HL-60 (cell line): ENCODE data around the gene KRTAP20-3.

ENCODE experiments used
- DNase-seq, 2 experiments: peaks; one replicate each; pipeline ENCODE4 v3.0.0-alpha.2; 2010 to 2020; ENCODE audit warnings: low read depth in 1 of 2, low spot score in 1 of 2
- H3K27ac ChIP-seq: fragments of 250-450 bp; sonication (Bioruptor Pico); replicated peaks from 2 replicates; pipeline ENCODE4 v1.5.1; 2020; ENCODE audit warnings: mild to moderate bottlenecking, moderate library complexity
- H3K27me3 ChIP-seq: fragments of 250-450 bp; sonication (Bioruptor Pico); 2 replicates; pipeline ENCODE4 v1.5.1; 2021; ENCODE audit warnings: mild to moderate bottlenecking, moderate library complexity; ENCODE audit not compliant: insufficient read depth, poor library complexity, severe bottlenecking
- H3K4me3 ChIP-seq: replicated peaks from 2 replicates; pipeline ENCODE4 v1.5.1; 2011; ENCODE audit warnings: mild to moderate bottlenecking, control low read depth, low read length; ENCODE audit not compliant: insufficient read depth
- GABPA ChIP-seq: IDR thresholded peaks from 2 replicates; pipeline ENCODE4 v1.6.1; 2012; ENCODE audit warnings: low read depth
- POLR2AphosphoS5 ChIP-seq: IDR thresholded peaks from 2 replicates; pipeline ENCODE4 v1.6.1; 2012; ENCODE audit warnings: low read depth
- REST ChIP-seq: IDR thresholded peaks from 2 replicates; pipeline ENCODE4 v1.6.1; 2012; ENCODE audit warnings: low read depth; ENCODE audit not compliant: insufficient replicate concordance
- SPI1 ChIP-seq: IDR thresholded peaks from 2 replicates; pipeline ENCODE4 v1.6.1; 2012; ENCODE audit warnings: low read depth, mild to moderate bottlenecking, borderline replicate concordance
- TF ChIP-seq, protein P1 (sequence below): IDR thresholded peaks from one replicate; pipeline ENCODE4 v1.5.1; 2011; ENCODE audit warnings: low read length, control low read depth, inconsistent platforms; ENCODE audit not compliant: insufficient read depth

The KRTAP20-3 gene

DNA sequence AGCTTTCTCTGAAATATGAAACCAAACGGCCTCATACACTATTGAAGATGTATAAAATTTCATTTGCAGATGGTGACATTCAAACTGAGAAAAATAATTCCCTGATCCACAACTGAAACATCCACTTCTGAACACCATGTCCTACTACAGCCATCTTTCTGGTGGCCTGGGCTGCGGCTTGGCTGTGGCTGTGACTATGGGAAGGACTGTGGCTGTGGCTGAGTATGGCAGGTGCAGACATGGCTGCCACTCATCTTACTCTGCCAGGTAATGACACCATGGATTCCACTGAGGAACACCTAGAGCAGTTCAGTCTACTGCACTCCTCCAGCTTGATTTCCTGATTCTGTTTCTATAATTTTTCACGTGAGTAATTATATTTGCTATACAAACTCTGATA, 22.1 kb upstream of the KRTAP20-3 start, which contains the start of gene KRTAP20-4:
Gene KRTAP20-4, plus strand, starts transcription at position 106 of the 400 bp plus-strand sequence.
- TF ChIP-seq SPI1 (no peak), GABPA (no peak), POLR2AphosphoS5 (no peak), REST (no peak)
- TF ChIP-seq, protein P1, sequence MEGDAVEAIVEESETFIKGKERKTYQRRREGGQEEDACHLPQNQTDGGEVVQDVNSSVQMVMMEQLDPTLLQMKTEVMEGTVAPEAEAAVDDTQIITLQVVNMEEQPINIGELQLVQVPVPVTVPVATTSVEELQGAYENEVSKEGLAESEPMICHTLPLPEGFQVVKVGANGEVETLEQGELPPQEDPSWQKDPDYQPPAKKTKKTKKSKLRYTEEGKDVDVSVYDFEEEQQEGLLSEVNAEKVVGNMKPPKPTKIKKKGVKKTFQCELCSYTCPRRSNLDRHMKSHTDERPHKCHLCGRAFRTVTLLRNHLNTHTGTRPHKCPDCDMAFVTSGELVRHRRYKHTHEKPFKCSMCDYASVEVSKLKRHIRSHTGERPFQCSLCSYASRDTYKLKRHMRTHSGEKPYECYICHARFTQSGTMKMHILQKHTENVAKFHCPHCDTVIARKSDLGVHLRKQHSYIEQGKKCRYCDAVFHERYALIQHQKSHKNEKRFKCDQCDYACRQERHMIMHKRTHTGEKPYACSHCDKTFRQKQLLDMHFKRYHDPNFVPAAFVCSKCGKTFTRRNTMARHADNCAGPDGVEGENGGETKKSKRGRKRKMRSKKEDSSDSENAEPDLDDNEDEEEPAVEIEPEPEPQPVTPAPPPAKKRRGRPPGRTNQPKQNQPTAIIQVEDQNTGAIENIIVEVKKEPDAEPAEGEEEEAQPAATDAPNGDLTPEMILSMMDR, result no peak
- Histone ChIP-seq H3K4me3 (no peak within 1 kb of the TSS), H3K27me3 (no peaks in the 10 kb centered on the region), H3K27ac (no peak within 1 kb of the TSS)
- no peak for DNase-seq

- TF ChIP-seq, protein P1, result no peak
- no peak for TF ChIP-seq SPI1
- TF ChIP-seq REST, result no peak
- no peak for TF ChIP-seq POLR2AphosphoS5
- no peak for TF ChIP-seq GABPA
- Histone ChIP-seq H3K4me3 (no peak overlapping the region), H3K27ac (no peak overlapping the region), H3K27me3 (no peaks in the 10 kb centered on the region)
- no peak for DNase-seq
Measured at GRCh38 chr21:30623362-30623761, 19.3 kb upstream of the KRTAP20-3 start.

DNA sequence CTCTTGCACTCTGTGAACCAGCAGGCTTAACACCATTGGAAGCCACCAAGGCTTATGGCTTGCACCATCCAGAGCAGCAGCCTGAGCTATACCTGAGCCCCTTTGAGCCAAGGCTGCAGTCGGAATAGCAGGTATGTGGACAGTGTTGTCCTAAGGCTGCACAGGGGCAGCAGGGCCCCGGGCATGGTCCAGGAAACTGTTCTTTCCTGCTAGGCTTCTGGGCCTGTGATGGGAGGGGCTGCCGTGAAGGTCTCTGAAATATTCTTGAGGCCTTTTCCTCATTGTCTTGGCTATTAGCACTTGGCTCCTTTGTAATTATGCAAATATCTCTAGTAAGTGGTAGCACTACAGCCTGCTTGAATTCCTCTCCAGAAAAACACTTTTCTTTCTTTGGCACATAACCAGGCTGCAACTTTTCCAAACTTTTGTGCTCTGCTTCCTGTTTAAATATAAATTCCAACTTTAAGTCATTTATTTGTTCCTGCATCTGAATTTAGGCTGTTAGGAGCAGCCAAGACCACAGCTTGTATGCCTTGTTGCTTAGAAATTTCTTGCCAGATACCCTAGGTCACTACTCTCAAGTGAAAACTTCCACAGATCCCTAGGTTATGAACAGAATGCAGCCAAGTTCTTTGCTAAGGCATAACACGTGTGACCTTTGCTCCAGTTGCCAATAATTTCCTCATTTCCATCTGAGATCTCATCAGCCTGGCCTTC, 17.1 kb upstream of the KRTAP20-3 start:
- no peaks in the 10 kb centered on the region for H3K27me3 ChIP-seq
- no peak overlapping the region for H3K4me3 ChIP-seq
- H3K27ac ChIP-seq, result no peak overlapping the region
- DNase-seq, result no peak
- TF ChIP-seq SPI1 (no peak), REST (no peak), POLR2AphosphoS5 (no peak), GABPA (no peak)
- TF ChIP-seq, protein P1, result no peak
